SK-N-SH (cell line): Measurements from ENCODE around the gene PDE4D. TPM values are rescaled to one million over a fixed set of nuclear protein-coding genes. Genes with fewer than 3 reads are reported as not detected.
"Not testable (repeated sequence)": the region's sequence is repeated elsewhere in the genome, so short reads cannot be mapped to it uniquely, and the experiment has no call there.

ENCODE experiments used
- CTCF ChIA-PET: fragments of 300-600, 350-600 bp; formaldehyde crosslinking; extraction: SDS; loops from one replicate; lab custom pipeline; 2021; lab: Yijun Ruan, JAX
- POLR2A ChIA-PET: fragments of 350-600 bp; sonication (Branson Sonifier 250); formaldehyde crosslinking; extraction: SDS; loops from one replicate; lab custom pipeline; 2020; ENCODE audit warnings: antibody characterized with exemption, inconsistent platforms; lab: Yijun Ruan, JAX
- DNase-seq: peaks from one replicate; pipeline ENCODE4 v3.0.0; 2012
- H2AFZ ChIP-seq: fragments of 200-600 bp; sonication (generic); 2 replicates; pipeline ENCODE4 v1.8.1; 2016; ENCODE audit warnings: antibody characterized with exemption, mild to moderate bottlenecking, low read depth
- H3F3A ChIP-seq: fragments of 200-600 bp; sonication (generic); replicated peaks from 2 replicates; pipeline ENCODE3; 2016; ENCODE audit warnings: antibody characterized with exemption, mild to moderate bottlenecking; ENCODE audit not compliant: insufficient read depth
- H3K27ac ChIP-seq, 2 experiments: fragments of 200-500 bp in 1 of 2; fragments of 200-600 bp in 1 of 2; sonication (Bioruptor generic) in 1 of 2; sonication (generic), shearing (Covaris generic) in 1 of 2; 2 replicates each; pipeline versions ENCODE4 v1.5.1 to v1.6.1; 2014 to 2016; ENCODE audit warnings: low read depth in 2 of 2, inconsistent platforms in 1 of 2, low read length in 1 of 2, mild to moderate bottlenecking in 1 of 2, mixed read lengths in 1 of 2
- H3K27me3 ChIP-seq: fragments of 200-600 bp; sonication (generic), shearing (Covaris generic); 2 replicates; pipeline ENCODE4 v1.6.1; 2016; ENCODE audit warnings: mixed run types; ENCODE audit not compliant: insufficient read depth
- H3K36me3 ChIP-seq, 2 experiments: fragments of 200-500 bp in 1 of 2; fragments of 200-600 bp in 1 of 2; sonication (Bioruptor generic) in 1 of 2; sonication (generic) in 1 of 2; replicated peaks in 1 of 2; 2 replicates each; pipeline versions ENCODE3 to v1.5.1; 2014 to 2016; ENCODE audit warnings: low read length in 1 of 2, mild to moderate bottlenecking in 1 of 2; ENCODE audit not compliant: insufficient read depth in 2 of 2, control insufficient read depth in 1 of 2
- H3K4me1 ChIP-seq, 2 experiments: fragments of 200-500 bp in 1 of 2; fragments of 200-600 bp in 1 of 2; sonication (Bioruptor generic) in 1 of 2; sonication (generic), shearing (Covaris generic) in 1 of 2; 2 replicates each; pipeline versions ENCODE4 v1.5.1 to v1.6.1; 2014 to 2016; ENCODE audit warnings: low read depth in 1 of 2, low read length in 1 of 2, mixed run types in 1 of 2; ENCODE audit not compliant: insufficient read depth in 2 of 2, control insufficient read depth in 1 of 2
- H3K4me2 ChIP-seq: fragments of 200-600 bp; sonication (generic), shearing (Covaris generic); 2 replicates; pipeline ENCODE4 v1.6.1; 2017; ENCODE audit warnings: mixed run types
- H3K4me3 ChIP-seq, 2 experiments: fragments of 200-500 bp in 1 of 2; fragments of 200-600 bp in 1 of 2; sonication (Bioruptor generic) in 1 of 2; sonication (generic), shearing (Covaris generic) in 1 of 2; 2 replicates each; pipeline versions ENCODE4 v1.5.1 to v1.8.1; 2014 to 2016; ENCODE audit warnings: low read depth in 2 of 2, inconsistent platforms in 1 of 2, low read length in 1 of 2, mild to moderate bottlenecking in 1 of 2, mixed read lengths in 1 of 2, moderate library complexity in 1 of 2
- H3K79me2 ChIP-seq: fragments of 200-600 bp; sonication (generic); 2 replicates; pipeline ENCODE4 v1.8.1; 2017; ENCODE audit warnings: mild to moderate bottlenecking; ENCODE audit not compliant: insufficient read depth
- H3K9ac ChIP-seq: fragments of 200-600 bp; sonication (generic); 2 replicates; pipeline ENCODE4 v1.6.1; 2017; ENCODE audit warnings: mixed run types
- H3K9me2 ChIP-seq: fragments of 200-600 bp; sonication (generic); 2 replicates; pipeline ENCODE4 v1.6.1; 2017; ENCODE audit warnings: mixed run types
- H3K9me3 ChIP-seq: fragments of 200-600 bp; sonication (generic); 2 replicates; pipeline ENCODE4 v1.6.1; 2017; ENCODE audit warnings: mixed run types, mild to moderate bottlenecking, moderate library complexity
- H4K20me1 ChIP-seq: fragments of 200-600 bp; sonication (generic); 2 replicates; pipeline ENCODE4 v1.6.1; 2017; ENCODE audit warnings: mild to moderate bottlenecking, mixed run types; ENCODE audit not compliant: insufficient read depth
- CHD2 ChIP-seq: fragments of 150-350 bp; IDR thresholded peaks from 2 replicates; pipeline ENCODE4 v1.6.1; 2018; ENCODE audit warnings: low read length; ENCODE audit not compliant: partially characterized antibody
- ELF1 ChIP-seq: IDR thresholded peaks from 2 replicates; pipeline ENCODE4 v1.4.0; 2012
- EZH2phosphoT487 ChIP-seq: fragments of 200-600 bp; sonication (generic); IDR thresholded peaks from 2 replicates; pipeline ENCODE4 v1.6.1; 2017; ENCODE audit warnings: low read depth, mixed run types, mild to moderate bottlenecking, antibody characterized with exemption, moderate library complexity, borderline replicate concordance
- FOSL2 ChIP-seq: IDR thresholded peaks from 2 replicates; pipeline ENCODE4 v1.4.0; 2012; ENCODE audit warnings: low read depth, mild to moderate bottlenecking, moderate library complexity, borderline replicate concordance
- GABPA ChIP-seq: IDR thresholded peaks from 2 replicates; pipeline ENCODE4 v1.4.0; 2012; ENCODE audit warnings: low read depth, mild to moderate bottlenecking
- GATA2 ChIP-seq: sonication (generic); formaldehyde crosslinking; IDR thresholded peaks from 2 replicates; pipeline ENCODE4 v1.5.0; 2020; ENCODE audit warnings: mild to moderate bottlenecking, missing genetic modification reagents
- JUND ChIP-seq: IDR thresholded peaks from 2 replicates; pipeline ENCODE4 v1.4.0; 2012
- MEF2A ChIP-seq: IDR thresholded peaks from 2 replicates; pipeline ENCODE4 v1.4.0; 2012; ENCODE audit warnings: low read depth, borderline replicate concordance
- NRF1 ChIP-seq: IDR thresholded peaks from 2 replicates; pipeline ENCODE4 v1.6.1; 2012; ENCODE audit warnings: low read depth, mild to moderate bottlenecking, low read length
- POLR2AphosphoS5 ChIP-seq: IDR thresholded peaks from 2 replicates; pipeline ENCODE4 v1.6.1; 2012; ENCODE audit warnings: low read depth, low read length
- RFX5 ChIP-seq: IDR thresholded peaks from 2 replicates; pipeline ENCODE4 v1.6.1; 2012; ENCODE audit warnings: mild to moderate bottlenecking, improper control_type of control experiment, low read length
- SIN3A ChIP-seq: IDR thresholded peaks from 2 replicates; pipeline ENCODE4 v1.6.1; 2012; ENCODE audit warnings: low read depth, mild to moderate bottlenecking, low read length, moderate library complexity, borderline replicate concordance
- WGBS: methylation state at CpG from one replicate; pipeline ENCODE4 v1.1.6; 2017; ENCODE audit warnings: low lambda C conversion rate; 5-methylcytosine and 5-hydroxymethylcytosine counted together
- polyA plus RNA-seq, 3 experiments: library from polyadenylated mRNA; depleted of rRNA; stranded (reverse); fragments of >200 nt; gene quantifications; 2 replicates each; pipeline ENCODE4 v1.2.3, GENCODE V29; 2012
- TF ChIP-seq, protein P1 (sequence below): IDR thresholded peaks from 2 replicates; pipeline ENCODE4 v1.6.1; 2012; ENCODE audit warnings: mild to moderate bottlenecking, low read depth, low read length, moderate library complexity
- TF ChIP-seq, protein P2 (sequence below): fragments of 150-350 bp; IDR thresholded peaks from 2 replicates; pipeline ENCODE4 v1.6.1; 2017; ENCODE audit warnings: antibody characterized with exemption, low read length, low read depth, borderline replicate concordance

Gene PDE4D
- polyA plus RNA-seq, 1 of the 3 experiments (the other 2 are of a cell fraction), result 2.4 TPM

DNA sequence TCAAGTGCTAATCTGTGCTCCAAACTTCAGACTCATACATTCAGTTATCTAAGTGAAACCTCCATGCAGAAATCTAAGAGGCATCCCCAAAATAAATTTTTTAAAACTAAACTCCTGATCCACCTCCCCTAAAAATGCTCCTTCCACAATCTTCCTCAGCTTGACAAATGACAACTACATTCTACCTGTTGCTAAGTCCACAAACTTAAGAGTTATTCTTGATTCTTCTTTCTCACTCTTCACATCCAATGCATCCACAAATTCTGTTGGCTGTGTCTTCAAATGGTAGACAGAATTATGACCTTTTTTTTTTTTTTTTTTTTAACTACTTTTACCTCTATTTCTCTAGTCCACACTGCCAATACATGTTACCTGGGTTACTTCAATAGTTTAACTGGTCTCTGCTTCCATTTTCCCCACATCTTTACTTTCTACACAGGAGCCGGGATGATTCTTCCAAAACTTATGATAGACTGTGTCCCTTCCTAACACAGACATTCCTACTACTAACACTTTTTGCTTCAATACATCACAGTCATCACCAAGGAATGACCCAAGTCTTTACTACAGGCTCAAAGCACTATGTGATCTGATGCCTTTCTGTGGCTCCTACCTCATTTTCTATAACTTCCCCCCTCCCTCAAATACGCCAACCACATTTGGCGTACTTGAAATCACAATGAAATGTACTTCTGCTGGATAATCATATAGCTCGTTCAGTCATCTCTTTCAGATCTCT is 143.6 kb downstream of the PDE4D start:
- Histone ChIP-seq H3K4me2 (no peak overlapping the region), H3K27ac (no peak overlapping the region), H3K9me2 (no peaks in the 10 kb centered on the region), H3K27me3 (no peaks in the 10 kb centered on the region), H3K9ac (no peak overlapping the region), H3K36me3 (no peaks in the 10 kb centered on the region), H3K9me3 (no peaks in the 10 kb centered on the region), H3K4me1 (peaks cover 9 to 23% of the 10 kb centered on the region in 2 experiments), H4K20me1 (no peaks in the 10 kb centered on the region), H2AFZ (no peak overlapping the region), H3F3A (peaks cover 22% of the 10 kb centered on the region), H3K79me2 (peaks cover 4% of the 10 kb centered on the region; the same call in 1 of the 2 replicates), H3K4me3 (no peak overlapping the region)
- no peak for TF ChIP-seq JUND
- TF ChIP-seq, protein P1, sequence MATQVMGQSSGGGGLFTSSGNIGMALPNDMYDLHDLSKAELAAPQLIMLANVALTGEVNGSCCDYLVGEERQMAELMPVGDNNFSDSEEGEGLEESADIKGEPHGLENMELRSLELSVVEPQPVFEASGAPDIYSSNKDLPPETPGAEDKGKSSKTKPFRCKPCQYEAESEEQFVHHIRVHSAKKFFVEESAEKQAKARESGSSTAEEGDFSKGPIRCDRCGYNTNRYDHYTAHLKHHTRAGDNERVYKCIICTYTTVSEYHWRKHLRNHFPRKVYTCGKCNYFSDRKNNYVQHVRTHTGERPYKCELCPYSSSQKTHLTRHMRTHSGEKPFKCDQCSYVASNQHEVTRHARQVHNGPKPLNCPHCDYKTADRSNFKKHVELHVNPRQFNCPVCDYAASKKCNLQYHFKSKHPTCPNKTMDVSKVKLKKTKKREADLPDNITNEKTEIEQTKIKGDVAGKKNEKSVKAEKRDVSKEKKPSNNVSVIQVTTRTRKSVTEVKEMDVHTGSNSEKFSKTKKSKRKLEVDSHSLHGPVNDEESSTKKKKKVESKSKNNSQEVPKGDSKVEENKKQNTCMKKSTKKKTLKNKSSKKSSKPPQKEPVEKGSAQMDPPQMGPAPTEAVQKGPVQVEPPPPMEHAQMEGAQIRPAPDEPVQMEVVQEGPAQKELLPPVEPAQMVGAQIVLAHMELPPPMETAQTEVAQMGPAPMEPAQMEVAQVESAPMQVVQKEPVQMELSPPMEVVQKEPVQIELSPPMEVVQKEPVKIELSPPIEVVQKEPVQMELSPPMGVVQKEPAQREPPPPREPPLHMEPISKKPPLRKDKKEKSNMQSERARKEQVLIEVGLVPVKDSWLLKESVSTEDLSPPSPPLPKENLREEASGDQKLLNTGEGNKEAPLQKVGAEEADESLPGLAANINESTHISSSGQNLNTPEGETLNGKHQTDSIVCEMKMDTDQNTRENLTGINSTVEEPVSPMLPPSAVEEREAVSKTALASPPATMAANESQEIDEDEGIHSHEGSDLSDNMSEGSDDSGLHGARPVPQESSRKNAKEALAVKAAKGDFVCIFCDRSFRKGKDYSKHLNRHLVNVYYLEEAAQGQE, result no peak
- TF ChIP-seq RFX5, result no peak
- no peak for TF ChIP-seq POLR2AphosphoS5
- no peak for TF ChIP-seq EZH2phosphoT487
- no peak for TF ChIP-seq MEF2A
- no peak for TF ChIP-seq CHD2
- TF ChIP-seq ELF1, result no peak
- TF ChIP-seq GABPA, result no peak
- TF ChIP-seq GATA2 (CRISPR knock-in tag), result no peak
- TF ChIP-seq SIN3A, result no peak
- TF ChIP-seq, protein P2, sequence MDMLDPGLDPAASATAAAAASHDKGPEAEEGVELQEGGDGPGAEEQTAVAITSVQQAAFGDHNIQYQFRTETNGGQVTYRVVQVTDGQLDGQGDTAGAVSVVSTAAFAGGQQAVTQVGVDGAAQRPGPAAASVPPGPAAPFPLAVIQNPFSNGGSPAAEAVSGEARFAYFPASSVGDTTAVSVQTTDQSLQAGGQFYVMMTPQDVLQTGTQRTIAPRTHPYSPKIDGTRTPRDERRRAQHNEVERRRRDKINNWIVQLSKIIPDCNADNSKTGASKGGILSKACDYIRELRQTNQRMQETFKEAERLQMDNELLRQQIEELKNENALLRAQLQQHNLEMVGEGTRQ, result no peak
- TF ChIP-seq FOSL2, result no peak
- no peak for TF ChIP-seq NRF1
- 88% methylated on average over 4 of the region's 4 CpGs for WGBS
- ChIA-PET POLR2A (no interaction called here), CTCF (no interaction called here)
- no peak for DNase-seq

DNA sequence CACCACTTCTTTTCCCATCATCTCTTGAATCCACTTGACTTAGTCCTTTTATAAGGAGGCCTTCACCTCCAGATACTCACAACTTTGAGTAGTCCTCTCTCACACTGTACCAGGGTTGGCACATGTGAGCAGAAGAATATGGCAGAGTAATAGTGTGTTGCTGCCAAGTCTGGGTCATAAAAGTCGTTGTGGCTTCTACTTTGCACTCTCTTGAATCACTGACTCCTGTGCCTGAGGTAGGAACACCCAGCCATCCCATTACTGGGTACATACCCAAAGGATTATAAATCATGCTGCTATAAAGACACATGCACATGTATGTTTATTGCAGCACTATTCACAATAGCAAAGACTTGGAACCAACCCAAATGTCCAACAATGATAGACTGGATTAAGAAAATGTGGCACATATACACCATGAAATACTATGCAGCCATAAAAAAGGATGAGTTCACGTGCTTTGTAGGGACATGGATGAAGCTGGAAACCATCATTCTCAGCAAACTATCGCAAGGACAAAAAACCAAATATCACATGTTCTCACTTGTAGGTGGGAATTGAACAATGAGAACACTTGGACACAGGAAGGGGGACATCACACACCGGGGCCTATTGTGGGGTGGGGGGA is 145.4 kb downstream of the PDE4D start:
- CTCF ChIA-PET, H4K20me1 ChIP-seq, H3K9me2 ChIP-seq, H3K36me3 ChIP-seq, H3K4me2 ChIP-seq, H3K27ac ChIP-seq, DNase-seq, H2AFZ ChIP-seq, H3K9ac ChIP-seq, H3K27me3 ChIP-seq, H3K79me2 ChIP-seq, H3K4me3 ChIP-seq, POLR2A ChIA-PET, H3K9me3 ChIP-seq: not testable (repeated sequence)
- H3F3A ChIP-seq, result peaks cover 36% of the 10 kb centered on the region
- 62% methylated on average over 4 of the region's 4 CpGs for WGBS
- peaks cover 9 to 25% of the 10 kb centered on the region in 2 experiments for H3K4me1 ChIP-seq
